ENCODE data around the gene HEATR1.
"Not testable (repeated sequence)": the region's sequence is repeated elsewhere in the genome, so short reads cannot be mapped to it uniquely, and the experiment has no call there.

DNA sequence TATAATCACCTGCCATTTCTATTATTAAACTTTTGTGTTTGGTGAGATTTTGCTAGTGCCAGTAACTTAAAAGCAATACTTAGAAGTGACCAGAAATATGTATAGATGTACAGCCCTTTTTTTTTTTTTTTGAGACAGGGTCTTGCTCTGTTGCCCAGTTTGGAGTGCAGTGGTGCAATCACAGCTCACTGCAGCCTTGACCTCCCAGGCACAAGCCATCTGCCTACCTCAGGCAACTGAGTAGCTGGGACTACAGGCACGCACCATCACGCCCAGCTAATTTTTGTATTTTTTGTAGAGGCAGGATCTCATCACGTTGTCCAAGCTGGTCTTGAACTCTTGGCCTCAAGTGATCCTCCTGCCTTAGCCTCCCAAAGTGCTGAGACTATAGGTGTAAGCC lies 23.9 kb downstream of the HEATR1 start:
- TF ChIP-seq, protein P1, sequence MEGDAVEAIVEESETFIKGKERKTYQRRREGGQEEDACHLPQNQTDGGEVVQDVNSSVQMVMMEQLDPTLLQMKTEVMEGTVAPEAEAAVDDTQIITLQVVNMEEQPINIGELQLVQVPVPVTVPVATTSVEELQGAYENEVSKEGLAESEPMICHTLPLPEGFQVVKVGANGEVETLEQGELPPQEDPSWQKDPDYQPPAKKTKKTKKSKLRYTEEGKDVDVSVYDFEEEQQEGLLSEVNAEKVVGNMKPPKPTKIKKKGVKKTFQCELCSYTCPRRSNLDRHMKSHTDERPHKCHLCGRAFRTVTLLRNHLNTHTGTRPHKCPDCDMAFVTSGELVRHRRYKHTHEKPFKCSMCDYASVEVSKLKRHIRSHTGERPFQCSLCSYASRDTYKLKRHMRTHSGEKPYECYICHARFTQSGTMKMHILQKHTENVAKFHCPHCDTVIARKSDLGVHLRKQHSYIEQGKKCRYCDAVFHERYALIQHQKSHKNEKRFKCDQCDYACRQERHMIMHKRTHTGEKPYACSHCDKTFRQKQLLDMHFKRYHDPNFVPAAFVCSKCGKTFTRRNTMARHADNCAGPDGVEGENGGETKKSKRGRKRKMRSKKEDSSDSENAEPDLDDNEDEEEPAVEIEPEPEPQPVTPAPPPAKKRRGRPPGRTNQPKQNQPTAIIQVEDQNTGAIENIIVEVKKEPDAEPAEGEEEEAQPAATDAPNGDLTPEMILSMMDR (IDR thresholded peaks at IDR 0.05; ENCODE audit: low read depth, low read length, missing input control): not testable (repeated sequence)
- not testable (repeated sequence) for TF ChIP-seq GABPA (IDR thresholded peaks at IDR 0.05 in 1 of 2, conservative IDR thresholded peaks at IDR 0.05 in 1 of 2); MAX (IDR thresholded peaks at IDR 0.05); TAF1 (conservative IDR thresholded peaks at IDR 0.05); FOXA1 (IDR thresholded peaks at IDR 0.05); REST (IDR thresholded peaks at IDR 0.05); NR2F2 (IDR thresholded peaks at IDR 0.05); RXRA (IDR thresholded peaks at IDR 0.05); ZBTB33 (IDR thresholded peaks at IDR 0.05); YY1 (IDR thresholded peaks at IDR 0.05)

All from liver (tissue), 3 donors.